AG04450 (cell line): ENCODE results near the gene ADAMTSL2. TPM values are rescaled to one million over a fixed set of nuclear protein-coding genes. Genes with fewer than 3 reads are reported as not detected.

Experiments
- CTCF ChIA-PET: fragments of 300-600, 350-600 bp; formaldehyde crosslinking; extraction: SDS; loops from one replicate; lab custom pipeline; 2022; ENCODE audit warnings: antibody characterized with exemption, inconsistent platforms; lab: Charles Lee
- POLR2A ChIA-PET: fragments of 350-600 bp; formaldehyde crosslinking; extraction: SDS; loops from one replicate; lab custom pipeline; 2021; ENCODE audit warnings: antibody characterized with exemption, inconsistent platforms; lab: Yijun Ruan, JAX
- DNase-seq: peaks from one replicate; pipeline ENCODE4 v3.0.0-alpha.2; 2011; ENCODE audit warnings: low read depth, low spot score
- H3K27ac ChIP-seq: one replicate; pipeline ENCODE4 v1.5.1; 2012; ENCODE audit warnings: low read depth, low read length, control low read depth
- H3K27me3 ChIP-seq: one replicate; pipeline ENCODE4 v1.6.0; 2012; ENCODE audit warnings: low read length; ENCODE audit not compliant: control insufficient read depth, insufficient read depth
- H3K4me3 ChIP-seq: 2 replicates; pipeline ENCODE4 v1.5.1; 2011; ENCODE audit warnings: mild to moderate bottlenecking, low read depth, low read length, control low read depth
- H3K9me3 ChIP-seq: 2 replicates; pipeline ENCODE4 v1.5.1; 2012; ENCODE audit warnings: low read length; ENCODE audit not compliant: control insufficient read depth, insufficient read depth
- CTCF ChIP-seq: IDR thresholded peaks from 2 replicates; pipeline ENCODE4 v1.5.1; 2011; ENCODE audit warnings: low read depth, low read length, control low read depth, inconsistent platforms
- polyA plus RNA-seq: library from polyadenylated mRNA; depleted of rRNA; stranded (reverse); fragments of >200 nt; gene quantifications from 2 replicates; pipeline ENCODE4 v1.2.3, GENCODE V29; 2011

ADAMTSL2 gene
- polyA plus RNA-seq, 1 experiment = not detected

GRCh38 chr9:133556354-133556753, 21.9 kb downstream of the ADAMTSL2 start:
- no peaks in the 10 kb centered on the region; the same call in 1 of the 2 replicates for H3K9me3 ChIP-seq
- ChIA-PET CTCF (no interaction called here), POLR2A (no interaction called here)
- H3K27me3 ChIP-seq = peaks cover 13% of the 10 kb centered on the region
- no peak for TF ChIP-seq CTCF
- no peak for DNase-seq
- H3K4me3 ChIP-seq = no peak overlapping the region
- H3K27ac ChIP-seq = no peak overlapping the region

GRCh38 chr9:133557581-133557980, 23.1 kb downstream of the ADAMTSL2 start:
- CTCF ChIA-PET = no interaction called here
- Histone ChIP-seq H3K9me3 (no peaks in the 10 kb centered on the region; the same call in 1 of the 2 replicates), H3K27ac (peak overlapping the region; percentile 61), H3K4me3 (no peak overlapping the region), H3K27me3 (peaks cover 9% of the 10 kb centered on the region)
- no peak for TF ChIP-seq CTCF
- no peak for DNase-seq
- POLR2A ChIA-PET = no interaction called here

- DNase-seq = peak; percentile 51
- peak overlapping the region; percentile 61 for H3K27ac ChIP-seq
- CTCF ChIA-PET = no interaction called here
- H3K4me3 ChIP-seq = peak overlapping the region; percentile 7; the same call in 1 of the 2 replicates
- H3K27me3 ChIP-seq = peaks cover 8% of the 10 kb centered on the region
- POLR2A ChIA-PET = no interaction called here
- no peak for TF ChIP-seq CTCF
- no peaks in the 10 kb centered on the region; the same call in 1 of the 2 replicates for H3K9me3 ChIP-seq
Observed at GRCh38 chr9:133558191-133559126, 24.0 kb downstream of the ADAMTSL2 start.

- Histone ChIP-seq H3K27ac (no peak overlapping the region), H3K4me3 (no peak overlapping the region), H3K9me3 (no peaks in the 10 kb centered on the region; the same call in 1 of the 2 replicates), H3K27me3 (peaks cover 14% of the 10 kb centered on the region)
- ChIA-PET POLR2A (no interaction called here), CTCF (no interaction called here)
- DNase-seq = no peak
- no peak for TF ChIP-seq CTCF
Observed at GRCh38 chr9:133560311-133560710, 25.8 kb downstream of the ADAMTSL2 start.

- no peaks in the 10 kb centered on the region; the same call in 1 of the 2 replicates for H3K9me3 ChIP-seq
- POLR2A ChIA-PET = no interaction called here
- peaks cover 14% of the 10 kb centered on the region for H3K27me3 ChIP-seq
- no peak for DNase-seq
- no peak for TF ChIP-seq CTCF
- H3K27ac ChIP-seq = no peak overlapping the region
- CTCF ChIA-PET = no interaction called here
- no peak overlapping the region for H3K4me3 ChIP-seq
Observed at GRCh38 chr9:133560944-133561343, 26.4 kb downstream of the ADAMTSL2 start.
